ENCODE measurements around the gene TBC1D22B. TPM values are rescaled to one million over a fixed set of nuclear protein-coding genes. Genes with fewer than 3 reads are reported as not detected.

The TBC1D22B gene
- total and polyA plus RNA-seq, 2 donors (not counting 3 experiments of a cell fraction or from before 2014, with no cell fraction given), result 13.1 to 13.6 TPM

GRCh38 chr6:37288247-37288646 is 30.7 kb downstream of the TBC1D22B start:
- TF ChIP-seq CTCF (IDR thresholded peaks at IDR 0.05; ENCODE audit: extremely low read depth in 1 of 2, insufficient read depth in 1 of 2, low read depth in 1 of 2, low read length in 2 of 2), result no peak
- no peak for TF ChIP-seq FOS (IDR thresholded peaks at IDR 0.05; ENCODE audit: borderline replicate concordance, insufficient read depth, low read length)
- no peak for TF ChIP-seq EZH2 (IDR thresholded peaks at IDR 0.05; ENCODE audit: borderline replicate concordance, low read depth, low read length, severe bottlenecking)
- no peak for TF ChIP-seq POLR2A (IDR thresholded peaks at IDR 0.05; ENCODE audit: low read depth, low read length)
- TF ChIP-seq GATA2 (IDR thresholded peaks at IDR 0.05; ENCODE audit: insufficient read depth, insufficient read length, low read depth, low read length), result no peak
- no peak for TF ChIP-seq POLR2AphosphoS5 (IDR thresholded peaks at IDR 0.05; ENCODE audit: insufficient read depth, low read depth, low read length)
- no peak for TF ChIP-seq JUN (IDR thresholded peaks at IDR 0.05; ENCODE audit: borderline replicate concordance, insufficient read depth, insufficient read length, low read depth)
- TF ChIP-seq MAX (IDR thresholded peaks at IDR 0.05; ENCODE audit: insufficient read depth, insufficient read length), result no peak
- TF ChIP-seq MYC (IDR thresholded peaks at IDR 0.05; ENCODE audit: low read depth, low read length), result no peak
- Histone ChIP-seq H4K20me1 (replicated peaks; ENCODE audit: control insufficient read depth, extremely low read depth, insufficient read depth, low read length) (no peaks in the 10 kb centered on the region), H3K27me3 (ENCODE audit: control insufficient read depth in 2 of 2, insufficient read depth in 2 of 2, low read length in 2 of 2) (no peaks in the 10 kb centered on the region), H3K9ac (replicated peaks; ENCODE audit: extremely low read depth, insufficient read depth, low read length) (no peak overlapping the region), H2AFZ (ENCODE audit: low read depth, low read length) (no peak overlapping the region), H3K36me3 (ENCODE audit: control insufficient read depth in 2 of 2, extremely low read depth in 1 of 2, insufficient read depth in 2 of 2, low read length in 2 of 2) (peaks cover 27 to 29% of the 10 kb centered on the region in 2 experiments), H3K27ac (ENCODE audit: insufficient read depth, low read depth, low read length) (no peak overlapping the region), H3K4me3 (replicated peaks in 1 of 3; ENCODE audit: insufficient read depth in 1 of 3, low read depth in 1 of 3, low read length in 3 of 3) (no peak overlapping the region), H3K4me2 (ENCODE audit: insufficient read depth, low read length) (no peak overlapping the region), H3K9me1 (replicated peaks; ENCODE audit: control insufficient read depth, extremely low read depth, insufficient read depth, low read length) (no peaks in the 10 kb centered on the region), H3K9me3 (replicated peaks; ENCODE audit: control insufficient read depth, insufficient read depth, low read length) (no peaks in the 10 kb centered on the region), H3K4me1 (ENCODE audit: control insufficient read depth, extremely low read depth, insufficient read depth, low read length) (no peaks in the 10 kb centered on the region), H3K79me2 (ENCODE audit: control insufficient read depth, insufficient read depth, low read length) (no peaks in the 10 kb centered on the region)
- BruUV-seq (replicated peaks), result no TSS peak
- DNase-seq (ENCODE audit: low read depth, low spot score) (no peak), FAIRE-seq (no peak)
- POLR2A ChIA-PET, result interaction anchor here (0.5 kb wide), 1 partner anchor 94 kb away, joined by 6 read pairs; no protein-coding TSS in a partner anchor
- CTCF ChIA-PET, result no interaction called here
- intact Hi-C loops (cut with micrococcal nuclease), result no loop called here
- dilution Hi-C loops (cut with MboI; ENCODE audit: extremely low pct_ligation_motif_present, low sequenced_read_pairs), result no loop called here

Measured in endothelial cell of umbilical vein (primary cell).